SU-DHL-6 (cell line): ENCODE data around the gene GIMAP5.

ENCODE experiments used
- EZH2phosphoT487 ChIP-seq: fragments of 200-600 bp; sonication (generic), shearing (Covaris generic); conservative IDR thresholded peaks from 2 replicates; pipeline ENCODE4 v1.6.1; 2018; ENCODE audit warnings: mild to moderate bottlenecking, antibody characterized with exemption, low read length, moderate library complexity, mixed read lengths
- TF ChIP-seq, protein P1 (sequence below): fragments of 200-600 bp; sonication (generic); IDR thresholded peaks from one replicate; pipeline ENCODE4 v1.5.1; 2017; ENCODE audit warnings: antibody characterized with exemption, mild to moderate bottlenecking, low read length, moderate library complexity; ENCODE audit not compliant: insufficient read depth, poor library complexity, severe bottlenecking

DNA sequence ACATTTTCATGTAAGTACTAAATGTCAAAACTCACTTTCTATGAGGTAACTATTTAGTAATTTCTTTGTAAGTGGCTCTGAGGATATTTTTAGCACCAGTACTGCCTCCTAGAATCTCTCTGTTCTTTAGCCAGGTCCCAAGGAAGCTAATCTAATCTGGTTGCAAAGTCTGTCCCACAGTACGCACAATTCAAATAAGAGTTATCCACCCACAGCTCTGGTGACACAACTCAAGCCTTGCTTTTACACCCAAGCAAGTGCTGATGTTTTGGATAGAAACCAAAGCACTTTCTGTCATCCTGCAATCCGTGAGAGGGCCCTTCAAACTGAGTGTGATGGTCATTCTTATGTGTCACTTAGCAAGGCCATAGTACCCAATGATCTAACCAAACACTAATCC is 14.5 kb downstream of the GIMAP5 start:
- TF ChIP-seq, protein P1, sequence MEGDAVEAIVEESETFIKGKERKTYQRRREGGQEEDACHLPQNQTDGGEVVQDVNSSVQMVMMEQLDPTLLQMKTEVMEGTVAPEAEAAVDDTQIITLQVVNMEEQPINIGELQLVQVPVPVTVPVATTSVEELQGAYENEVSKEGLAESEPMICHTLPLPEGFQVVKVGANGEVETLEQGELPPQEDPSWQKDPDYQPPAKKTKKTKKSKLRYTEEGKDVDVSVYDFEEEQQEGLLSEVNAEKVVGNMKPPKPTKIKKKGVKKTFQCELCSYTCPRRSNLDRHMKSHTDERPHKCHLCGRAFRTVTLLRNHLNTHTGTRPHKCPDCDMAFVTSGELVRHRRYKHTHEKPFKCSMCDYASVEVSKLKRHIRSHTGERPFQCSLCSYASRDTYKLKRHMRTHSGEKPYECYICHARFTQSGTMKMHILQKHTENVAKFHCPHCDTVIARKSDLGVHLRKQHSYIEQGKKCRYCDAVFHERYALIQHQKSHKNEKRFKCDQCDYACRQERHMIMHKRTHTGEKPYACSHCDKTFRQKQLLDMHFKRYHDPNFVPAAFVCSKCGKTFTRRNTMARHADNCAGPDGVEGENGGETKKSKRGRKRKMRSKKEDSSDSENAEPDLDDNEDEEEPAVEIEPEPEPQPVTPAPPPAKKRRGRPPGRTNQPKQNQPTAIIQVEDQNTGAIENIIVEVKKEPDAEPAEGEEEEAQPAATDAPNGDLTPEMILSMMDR = no peak
- no peak for TF ChIP-seq EZH2phosphoT487
